ENCODE data around the gene MOBP. TPM values are rescaled to one million over a fixed set of nuclear protein-coding genes. Genes with fewer than 3 reads are reported as not detected.

Gene MOBP
- total and polyA plus RNA-seq, 9 of the 15 experiments (the other 6 are each of a cell fraction or from before 2014, with no cell fraction given) = 0.09 to 0.33 (median 0.11) TPM; not detected in 4

DNA sequence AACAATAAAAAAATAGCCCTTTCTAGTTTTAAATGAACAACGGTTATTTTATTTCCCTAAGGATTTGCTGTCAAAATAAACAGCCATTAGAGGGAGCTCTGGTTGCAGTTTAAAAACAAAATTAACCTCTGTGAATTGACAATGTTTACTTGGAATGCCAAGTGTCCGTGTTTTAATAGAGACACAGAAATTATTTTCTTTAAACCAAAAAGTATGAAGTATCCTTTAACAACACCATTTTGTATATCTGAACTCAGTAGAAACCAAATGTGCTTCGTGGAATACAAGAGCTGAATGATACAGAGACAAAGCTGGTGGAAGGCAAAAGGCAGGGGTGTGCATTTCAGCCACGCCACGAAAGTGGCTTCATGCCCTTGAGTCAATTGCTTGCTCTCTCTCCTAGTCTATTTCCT is 74.4 kb downstream of the MOBP start (continued):
- TF ChIP-seq SMC3 (conservative IDR thresholded peaks at IDR 0.05; ENCODE audit: insufficient read depth, low read depth, low read length) (peak; percentile 57), SOX6 (IDR thresholded peaks at IDR 0.05) (no peak), RAD21 (CRISPR knock-in tag; conservative IDR thresholded peaks at IDR 0.05 in 1 of 2, IDR thresholded peaks at IDR 0.05 in 1 of 2) (peak; percentile 87 to 92)

DNA sequence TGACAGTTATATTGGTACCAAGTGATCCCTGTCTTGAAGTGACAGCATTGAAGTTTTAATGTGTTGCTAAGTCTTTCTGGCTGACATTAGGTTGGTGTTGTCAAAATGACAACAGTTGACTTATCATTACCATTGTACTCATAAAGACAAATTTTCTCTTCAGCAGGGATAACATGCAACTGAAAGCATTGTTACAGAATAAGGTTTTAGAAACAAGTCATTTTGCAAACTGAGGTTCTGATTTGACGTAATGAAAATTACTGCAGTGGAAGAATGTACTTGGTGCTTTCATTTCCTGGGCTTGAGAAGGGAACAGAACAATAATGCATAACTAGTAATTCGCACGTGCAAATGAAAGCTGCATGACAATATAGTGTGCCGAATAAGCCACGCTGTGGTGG is 75.1 kb downstream of the MOBP start:
- Histone ChIP-seq H3K4me3 (no peak overlapping the region), H3K9me1 (ENCODE audit: control insufficient read depth, insufficient read depth, low read length) (no peaks in the 10 kb centered on the region), H3K9ac (ENCODE audit: insufficient read depth in 1 of 2, low read depth in 2 of 2, low read length in 2 of 2) (no peak overlapping the region), H3K4me2 (ENCODE audit: insufficient read depth, low read length) (no peak overlapping the region), H3K36me3 (ENCODE audit: control insufficient read depth, insufficient read depth, low read length) (no peaks in the 10 kb centered on the region), H3K79me2 (ENCODE audit: control insufficient read depth, insufficient read depth, low read length) (no peaks in the 10 kb centered on the region), H3K9me3 (replicated peaks; ENCODE audit: control insufficient read depth, insufficient read depth, low read depth, low read length) (no peaks in the 10 kb centered on the region), H2AFZ (ENCODE audit: low read depth, low read length) (peak overlapping the region; percentile 36; the same call in 1 of the 2 replicates), H3K4me1 (replicated peaks in 1 of 2; ENCODE audit: control insufficient read depth in 2 of 2, insufficient read depth in 2 of 2, low read length in 2 of 2) (no peaks in the 10 kb centered on the region), H3K27me3 (ENCODE audit: control insufficient read depth in 2 of 2, insufficient read depth in 2 of 2, low read length in 2 of 2) (no peaks in the 10 kb centered on the region), H3K27ac (ENCODE audit: extremely low read depth, low read depth, low read length) (no peak overlapping the region), H4K20me1 (replicated peaks; ENCODE audit: control insufficient read depth, insufficient read depth, low read length) (no peaks in the 10 kb centered on the region)
- 35% methylated on average over 5 of the region's 5 CpGs for WGBS (ENCODE audit: insufficient coverage, low coverage, missing lambda C conversion rate)
- CTCF ChIA-PET (ENCODE audit: low intra/inter-chr PET ratio) = interaction anchor here (1.1 kb wide), 1 partner anchor 636 kb away, joined by 3 read pairs; no protein-coding TSS in a partner anchor
- DNase-seq (ENCODE audit: extremely low read depth in 1 of 4, low spot score in 3 of 4) (no peak), FAIRE-seq (no peak), ATAC-seq (no peak)
- POLR2A ChIA-PET = interaction anchor here (2.7 kb wide), 1 partner anchor 15 kb away, joined by 11 read pairs; no protein-coding TSS in a partner anchor
- BruUV-seq (replicated peaks) = no TSS peak
- intact Hi-C loops (cut with micrococcal nuclease) = loop anchor here (1.0 to 10.0 kb wide), 4 partner anchors 185 to 772 kb away; no protein-coding TSS in a partner anchor
- in situ Hi-C loops (cut with MboI) = loop anchor here (10.0 kb wide), 1 partner anchor 632 kb away; no protein-coding TSS in a partner anchor
- TF ChIP-seq CHCHD3 (CRISPR knock-in tag; IDR thresholded peaks at IDR 0.05) = no peak
- TF ChIP-seq POLR3A (IDR thresholded peaks at IDR 0.05; ENCODE audit: borderline replicate concordance, extremely low read depth, insufficient read depth, insufficient read length) = no peak
- no peak for TF ChIP-seq HDAC2 (IDR thresholded peaks at IDR 0.05)
- TF ChIP-seq, protein P1, sequence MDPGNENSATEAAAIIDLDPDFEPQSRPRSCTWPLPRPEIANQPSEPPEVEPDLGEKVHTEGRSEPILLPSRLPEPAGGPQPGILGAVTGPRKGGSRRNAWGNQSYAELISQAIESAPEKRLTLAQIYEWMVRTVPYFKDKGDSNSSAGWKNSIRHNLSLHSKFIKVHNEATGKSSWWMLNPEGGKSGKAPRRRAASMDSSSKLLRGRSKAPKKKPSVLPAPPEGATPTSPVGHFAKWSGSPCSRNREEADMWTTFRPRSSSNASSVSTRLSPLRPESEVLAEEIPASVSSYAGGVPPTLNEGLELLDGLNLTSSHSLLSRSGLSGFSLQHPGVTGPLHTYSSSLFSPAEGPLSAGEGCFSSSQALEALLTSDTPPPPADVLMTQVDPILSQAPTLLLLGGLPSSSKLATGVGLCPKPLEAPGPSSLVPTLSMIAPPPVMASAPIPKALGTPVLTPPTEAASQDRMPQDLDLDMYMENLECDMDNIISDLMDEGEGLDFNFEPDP (CRISPR knock-in tag; IDR thresholded peaks at IDR 0.05) = no peak
- TF ChIP-seq KAT2B (IDR thresholded peaks at IDR 0.05; ENCODE audit: low read depth, low read length) = no peak

Data from K562 (cell line).